ENCODE results near the gene SPAG5.

The SPAG5 gene

DNA sequence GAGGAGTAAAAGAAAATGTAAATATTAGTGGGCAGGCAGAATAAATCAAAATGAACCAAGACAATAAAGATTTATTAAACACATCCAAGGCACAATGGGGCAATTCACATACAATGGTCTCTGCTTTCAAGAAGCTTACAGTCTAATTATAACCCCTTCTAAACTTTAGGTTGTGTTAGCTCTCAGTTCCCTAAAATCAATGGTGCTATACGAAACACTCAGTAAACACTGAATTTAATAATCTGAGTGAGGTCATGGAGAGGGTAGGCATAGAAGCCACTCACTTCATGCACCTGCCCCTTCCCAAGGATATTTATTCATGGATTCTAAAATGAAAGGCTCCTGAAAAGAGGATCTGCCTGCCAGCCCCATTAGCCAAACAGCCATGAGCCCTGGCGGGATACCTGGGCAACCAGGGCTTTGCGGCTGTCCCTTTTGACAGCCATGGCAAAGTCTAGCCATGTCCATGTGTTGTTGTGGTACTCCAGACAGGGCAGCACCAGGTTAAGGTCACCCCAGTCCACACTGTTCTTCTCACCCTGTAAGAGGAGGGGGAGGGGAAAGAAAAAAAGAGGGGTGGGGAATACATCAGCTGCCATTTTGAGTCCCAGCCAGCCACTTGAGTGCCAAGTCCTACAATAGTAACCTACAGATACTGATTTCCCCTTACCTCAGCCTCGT, 16.6 kb upstream of the SPAG5 start:
- Histone ChIP-seq H3K9ac (ENCODE audit: low read length) (no peak overlapping the region), H4K20me1 (ENCODE audit: low read depth, low read length) (no peaks in the 10 kb centered on the region), H3K36me3 (ENCODE audit: low read length) (peaks cover 44% of the 10 kb centered on the region), H3K4me3 (ENCODE audit: insufficient read depth, low read length, poor library complexity, severe bottlenecking) (no peak overlapping the region), H3K27me3 (ENCODE audit: low read length) (no peaks in the 10 kb centered on the region), H2AFZ (ENCODE audit: low read depth, low read length, severe bottlenecking) (no peak overlapping the region), H3F3A (ENCODE audit: insufficient read depth) (no peaks in the 10 kb centered on the region), H3K27ac (ENCODE audit: low read depth, low read length) (no peak overlapping the region), H3K79me2 (ENCODE audit: insufficient read depth, low read length) (no peaks in the 10 kb centered on the region), H3K9me2 (replicated peaks; ENCODE audit: insufficient read depth, low read length) (no peaks in the 10 kb centered on the region), H3K9me3 (ENCODE audit: insufficient read depth, low read length) (no peaks in the 10 kb centered on the region), H3K4me2 (ENCODE audit: low read depth, low read length, poor library complexity, severe bottlenecking) (no peak overlapping the region)
- TF ChIP-seq EZH2phosphoT487 (conservative IDR thresholded peaks at IDR 0.05; ENCODE audit: low read length) = no peak
- TF ChIP-seq, protein P1, sequence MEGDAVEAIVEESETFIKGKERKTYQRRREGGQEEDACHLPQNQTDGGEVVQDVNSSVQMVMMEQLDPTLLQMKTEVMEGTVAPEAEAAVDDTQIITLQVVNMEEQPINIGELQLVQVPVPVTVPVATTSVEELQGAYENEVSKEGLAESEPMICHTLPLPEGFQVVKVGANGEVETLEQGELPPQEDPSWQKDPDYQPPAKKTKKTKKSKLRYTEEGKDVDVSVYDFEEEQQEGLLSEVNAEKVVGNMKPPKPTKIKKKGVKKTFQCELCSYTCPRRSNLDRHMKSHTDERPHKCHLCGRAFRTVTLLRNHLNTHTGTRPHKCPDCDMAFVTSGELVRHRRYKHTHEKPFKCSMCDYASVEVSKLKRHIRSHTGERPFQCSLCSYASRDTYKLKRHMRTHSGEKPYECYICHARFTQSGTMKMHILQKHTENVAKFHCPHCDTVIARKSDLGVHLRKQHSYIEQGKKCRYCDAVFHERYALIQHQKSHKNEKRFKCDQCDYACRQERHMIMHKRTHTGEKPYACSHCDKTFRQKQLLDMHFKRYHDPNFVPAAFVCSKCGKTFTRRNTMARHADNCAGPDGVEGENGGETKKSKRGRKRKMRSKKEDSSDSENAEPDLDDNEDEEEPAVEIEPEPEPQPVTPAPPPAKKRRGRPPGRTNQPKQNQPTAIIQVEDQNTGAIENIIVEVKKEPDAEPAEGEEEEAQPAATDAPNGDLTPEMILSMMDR (IDR thresholded peaks at IDR 0.05; ENCODE audit: insufficient read depth, low read length, poor library complexity, severe bottlenecking) = no peak

DNA sequence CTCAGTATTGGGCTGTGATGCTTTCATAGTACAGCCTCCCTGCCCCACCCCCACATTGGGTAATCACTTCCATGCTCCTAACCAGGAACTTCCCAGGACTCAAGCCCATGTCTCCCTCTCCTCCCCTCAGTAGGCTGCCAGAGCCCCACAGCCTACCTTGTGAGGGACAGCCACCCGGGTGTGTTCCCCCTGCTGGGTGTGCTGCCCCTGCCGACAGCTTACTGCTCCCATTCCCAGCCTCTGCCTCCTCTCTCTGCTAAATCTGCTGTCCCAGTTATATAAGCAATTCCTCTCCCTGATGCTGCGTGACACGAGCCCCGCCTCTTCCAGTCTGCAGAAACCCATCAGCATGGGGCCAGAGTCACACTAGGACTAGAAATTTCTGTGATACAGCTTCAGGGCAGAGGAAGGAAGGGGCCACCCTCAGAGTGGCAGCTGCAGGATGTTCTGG, 15.1 kb upstream of the SPAG5 start, which contains the start of gene RSKR:
TSS of gene RSKR (minus strand) at position 255 of the 451 bp plus-strand sequence. CDS start at position 231, 24 bp downstream.
- H2AFZ ChIP-seq (ENCODE audit: low read depth, low read length, severe bottlenecking) = no peak within 1 kb of the TSS
- H3K79me2 ChIP-seq (ENCODE audit: insufficient read depth, low read length) = no peaks in the 10 kb centered on the region
- H3K9me2 ChIP-seq (replicated peaks; ENCODE audit: insufficient read depth, low read length) = no peaks in the 10 kb centered on the region
- no peaks in the 10 kb centered on the region for H3K9me3 ChIP-seq (ENCODE audit: insufficient read depth, low read length)
- no peaks in the 10 kb centered on the region for H4K20me1 ChIP-seq (ENCODE audit: low read depth, low read length)
- peaks cover 31% of the 10 kb centered on the region for H3K36me3 ChIP-seq (ENCODE audit: low read length)
- H3K9ac ChIP-seq (ENCODE audit: low read length) = no peak within 1 kb of the TSS
- H3K27me3 ChIP-seq (ENCODE audit: low read length) = no peaks in the 10 kb centered on the region
- H3K27ac ChIP-seq (ENCODE audit: low read depth, low read length) = no peak within 1 kb of the TSS
- H3K4me2 ChIP-seq (ENCODE audit: low read depth, low read length, poor library complexity, severe bottlenecking) = no peak within 1 kb of the TSS
- no peak for TF ChIP-seq EZH2phosphoT487 (conservative IDR thresholded peaks at IDR 0.05; ENCODE audit: low read length)
- no peak within 1 kb of the TSS for H3K4me3 ChIP-seq (ENCODE audit: insufficient read depth, low read length, poor library complexity, severe bottlenecking)
- no peaks in the 10 kb centered on the region for H3F3A ChIP-seq (ENCODE audit: insufficient read depth)

DNA sequence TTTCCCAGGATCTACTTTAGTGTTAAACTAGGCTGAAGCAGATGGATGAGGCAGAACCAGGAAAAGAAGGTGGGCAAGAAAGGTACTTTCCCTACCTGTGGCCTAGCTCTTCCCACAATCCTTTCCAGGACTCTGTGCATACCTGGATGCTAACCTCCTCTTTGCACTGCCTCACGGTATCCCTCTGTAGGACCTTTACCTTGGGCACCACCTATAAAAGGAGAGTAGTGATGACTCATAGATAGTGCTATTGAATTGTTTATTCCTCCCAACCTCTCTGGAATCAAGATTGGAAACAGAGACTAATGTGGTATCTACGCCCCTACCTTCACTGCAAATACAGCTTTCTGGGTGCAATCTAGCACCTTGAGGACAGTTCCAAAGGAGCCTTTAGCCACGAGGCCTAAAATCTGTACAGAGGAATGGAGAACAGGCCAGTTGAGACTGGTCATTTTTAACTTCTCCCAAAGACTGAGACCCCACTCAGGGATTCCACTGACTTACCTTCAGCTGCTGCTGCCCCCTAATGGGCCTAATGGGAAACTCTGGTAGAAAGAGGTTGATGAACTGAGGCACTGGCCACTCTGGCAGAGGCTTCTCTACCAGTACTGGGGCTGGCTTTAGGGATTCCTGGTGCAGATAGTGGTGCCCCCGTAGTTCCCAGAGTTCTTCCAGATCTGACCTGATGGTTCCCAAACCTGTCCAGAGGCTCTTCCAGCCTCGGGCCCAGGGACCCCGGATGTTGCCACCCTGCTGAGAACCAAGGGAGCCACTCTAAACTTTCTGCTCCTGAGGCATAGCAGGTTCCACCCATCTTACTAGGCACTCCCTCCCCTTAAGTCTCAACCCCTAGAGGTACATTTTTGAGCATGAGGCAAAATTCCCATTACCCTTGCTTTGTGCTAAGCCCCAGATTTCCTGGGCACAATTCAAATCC, 14.4 kb upstream of the SPAG5 start:
- no peaks in the 10 kb centered on the region for H4K20me1 ChIP-seq (ENCODE audit: low read depth, low read length)
- H3K27ac ChIP-seq (ENCODE audit: low read depth, low read length) = no peak overlapping the region

More for the DNA sequence above, 14.4 kb upstream of the SPAG5 start:
- Histone ChIP-seq H3K9ac (ENCODE audit: low read length) (no peak overlapping the region), H3K9me2 (replicated peaks; ENCODE audit: insufficient read depth, low read length) (no peaks in the 10 kb centered on the region), H3K4me2 (ENCODE audit: low read depth, low read length, poor library complexity, severe bottlenecking) (no peak overlapping the region), H3K27me3 (ENCODE audit: low read length) (no peaks in the 10 kb centered on the region), H2AFZ (ENCODE audit: low read depth, low read length, severe bottlenecking) (no peak overlapping the region), H3K4me3 (ENCODE audit: insufficient read depth, low read length, poor library complexity, severe bottlenecking) (no peak overlapping the region), H3K36me3 (ENCODE audit: low read length) (peaks cover 27% of the 10 kb centered on the region), H3F3A (ENCODE audit: insufficient read depth) (no peaks in the 10 kb centered on the region), H3K9me3 (ENCODE audit: insufficient read depth, low read length) (no peaks in the 10 kb centered on the region), H3K79me2 (ENCODE audit: insufficient read depth, low read length) (no peaks in the 10 kb centered on the region)
- TF ChIP-seq EZH2phosphoT487 (conservative IDR thresholded peaks at IDR 0.05; ENCODE audit: low read length) = no peak
- TF ChIP-seq, protein P1 (IDR thresholded peaks at IDR 0.05; ENCODE audit: insufficient read depth, low read length, poor library complexity, severe bottlenecking) = peak; percentile 52
